NCI-H510A (cell line): ENCODE data around the gene ZMAT1.
A peak's percentile ranks its signal among the peaks of the same experiment; 100 is the strongest.
"Not testable (repeated sequence)": the region's sequence is repeated elsewhere in the genome, so short reads cannot be mapped to it uniquely, and the experiment has no call there.

ENCODE experiments used
- DNase-seq: peaks from one replicate; lab custom pipeline; 2025; lab: John Stamatoyannopoulos, UW

Gene ZMAT1

GRCh38 chrX:101931488-101932248 lies at the start of gene ZMAT1:
Gene ZMAT1, minus strand, starts transcription at chrX:101932027. Its CDS starts 19 bp downstream, at chrX:101932008.
- peak; percentile 87 for DNase-seq

- DNase-seq = no peak
These were observed 45.3 kb upstream of the ZMAT1 start for GRCh38 chrX:101977106-101977505.

DNA sequence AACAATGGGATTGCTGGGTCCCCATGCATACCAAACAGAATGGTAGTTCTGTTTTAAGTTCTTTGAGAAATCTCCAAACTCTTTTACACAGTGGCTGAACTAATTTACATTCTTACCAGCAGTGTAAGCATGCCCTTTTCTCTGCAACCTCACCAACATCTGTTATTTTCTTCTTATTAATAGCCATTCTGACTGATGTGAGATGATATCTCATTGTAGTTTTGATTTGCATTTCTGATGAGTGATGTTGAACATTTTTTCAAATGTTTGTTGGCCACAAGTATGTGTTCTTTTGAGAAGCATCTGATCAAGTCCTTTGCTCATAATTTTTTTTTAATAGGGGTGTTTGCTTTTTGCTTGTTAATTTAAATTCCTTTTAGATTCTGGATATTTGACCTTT lies 41.2 kb upstream of the ZMAT1 start:
- no peak for DNase-seq

DNA sequence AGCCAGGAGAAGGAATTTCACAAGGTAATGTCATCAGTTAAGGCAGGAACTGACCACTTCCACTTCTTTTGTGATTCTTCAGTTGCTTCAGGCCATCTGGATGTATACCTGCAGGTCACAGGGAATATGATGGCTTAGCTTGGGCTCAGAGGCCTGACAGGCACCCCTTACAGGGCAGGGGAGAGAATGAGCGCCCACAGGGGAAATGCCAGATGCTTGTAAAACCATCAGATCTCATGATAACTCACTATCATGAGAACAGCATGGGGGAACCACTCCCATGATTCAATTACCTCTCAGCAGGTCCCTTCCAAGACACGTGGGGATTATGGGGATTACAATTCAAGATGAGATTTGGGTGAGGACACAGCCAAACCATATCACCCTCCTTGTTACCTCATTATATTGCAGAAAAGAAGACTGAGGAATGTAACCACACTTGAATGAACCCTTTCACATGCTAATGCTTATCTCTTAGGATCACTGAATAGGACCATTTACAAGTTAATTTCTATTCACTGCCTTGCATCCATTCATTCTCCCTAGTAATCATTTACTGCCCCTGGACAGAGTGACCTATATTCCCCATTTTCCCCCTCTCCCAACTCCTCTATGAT lies 33.2 kb upstream of the ZMAT1 start:
- not testable (repeated sequence) for DNase-seq

- DNase-seq = peak; percentile 17
These were observed 26.3 kb upstream of the ZMAT1 start for GRCh38 chrX:101958139-101958538.

DNA sequence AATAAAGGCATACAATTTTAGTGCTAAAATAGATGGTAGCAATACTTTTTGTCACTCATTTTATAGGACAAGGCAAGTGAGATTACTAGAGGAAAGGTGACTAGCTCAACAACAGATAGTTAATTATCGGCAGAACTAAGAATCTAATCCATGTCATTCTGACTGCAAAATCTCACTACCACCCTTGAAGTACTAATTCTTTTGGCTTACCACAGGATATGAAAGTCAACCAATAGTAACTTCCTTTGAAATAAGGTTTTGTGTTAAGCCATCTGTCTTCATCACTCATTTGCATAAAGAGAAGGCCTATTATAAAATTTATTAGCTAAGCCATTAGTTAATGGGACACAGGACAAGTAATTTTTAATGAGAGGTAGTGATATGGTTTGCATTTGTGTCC lies 25.3 kb upstream of the ZMAT1 start:
- no peak for DNase-seq

DNA sequence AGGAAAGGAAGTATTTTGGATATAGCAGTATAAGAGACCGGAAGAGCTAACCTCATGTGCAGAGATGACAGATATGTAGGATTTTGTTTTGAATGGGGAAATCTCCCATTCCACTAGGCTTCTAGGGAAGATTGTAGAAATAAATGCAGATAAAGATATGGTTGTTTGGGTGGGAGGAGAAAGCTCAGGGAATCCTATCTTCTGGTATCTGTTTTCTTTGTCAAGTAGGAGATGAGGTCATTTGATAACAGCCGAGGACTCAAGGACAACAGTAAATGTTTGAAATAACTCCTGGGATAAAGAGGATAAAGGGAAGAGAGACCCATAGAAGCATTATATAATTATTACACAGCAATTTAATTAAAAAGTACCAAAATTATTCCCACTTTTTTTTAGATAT lies 24.7 kb upstream of the ZMAT1 start:
- no peak for DNase-seq

GRCh38 chrX:101950581-101950980 lies 18.8 kb upstream of the ZMAT1 start:
- no peak for DNase-seq

GRCh38 chrX:101932249-101932570 lies 383 bp upstream of the ZMAT1 start:
- DNase-seq = no peak

GRCh38 chrX:101931136-101931487 lies 715 bp downstream of the ZMAT1 start:
- DNase-seq = no peak

GRCh38 chrX:101925733-101926132 lies 6.1 kb downstream of the ZMAT1 start:
- DNase-seq = no peak

GRCh38 chrX:101918751-101919150 lies 13.1 kb downstream of the ZMAT1 start:
- no peak for DNase-seq

- no peak for DNase-seq
These were observed 25.6 kb downstream of the ZMAT1 start for GRCh38 chrX:101906136-101906796.

- DNase-seq = no peak
These were observed 26.8 kb downstream of the ZMAT1 start for GRCh38 chrX:101904996-101905395.
